Measurements from ENCODE around the gene MED27.
A peak's percentile ranks its signal among the peaks of the same experiment; 100 is the strongest.

The MED27 gene

GRCh38 chr9:131826966-131827525 is 252.6 kb downstream of the MED27 start:
- no peak for DNase-seq

DNA sequence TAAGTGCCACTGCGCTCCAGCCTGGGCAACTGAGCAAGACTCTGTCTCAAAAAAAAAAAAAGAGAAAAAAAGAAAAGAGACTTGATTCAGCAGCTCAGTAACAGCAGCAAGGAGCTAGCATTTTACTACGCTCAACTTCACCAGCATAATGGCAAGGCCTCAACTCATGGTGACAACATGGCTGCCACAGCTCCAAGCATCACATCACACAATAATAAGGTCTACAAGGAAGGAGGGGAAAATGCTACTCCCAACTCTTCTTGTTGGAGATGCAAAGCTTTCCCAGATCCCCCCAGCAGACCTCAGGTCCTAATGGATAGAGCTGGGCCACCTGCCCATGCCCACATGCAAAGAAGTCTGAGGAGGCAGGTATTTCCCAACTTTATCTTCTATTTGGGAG is 253.6 kb downstream of the MED27 start:
- no peak for DNase-seq

GRCh38 chr9:131824953-131825495 is 254.6 kb downstream of the MED27 start:
- DNase-seq, result no peak

GRCh38 chr9:131824155-131824594 is 255.5 kb downstream of the MED27 start:
- DNase-seq, result no peak

DNA sequence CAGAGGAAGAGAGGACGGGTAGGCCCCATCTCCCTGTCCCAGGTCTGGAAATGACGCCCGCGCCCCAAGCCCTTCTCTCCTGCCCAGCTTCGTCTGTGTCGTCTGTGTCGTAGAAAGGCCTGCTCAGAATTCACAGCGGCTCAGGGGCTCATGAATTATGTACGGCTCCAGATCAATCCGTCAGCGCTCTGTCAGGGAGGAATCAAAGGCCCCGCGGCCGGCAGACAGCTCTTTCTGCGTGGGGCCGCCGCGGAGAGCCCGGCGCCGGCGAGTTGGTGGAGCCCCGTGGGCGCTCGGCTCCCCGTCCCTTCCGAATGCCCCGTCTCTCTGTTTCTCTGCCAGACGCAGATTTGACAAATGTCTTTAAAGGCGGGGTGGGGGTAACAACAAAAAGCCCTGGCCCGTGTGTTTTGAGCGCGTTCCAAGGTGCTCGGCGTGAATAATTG is 255.9 kb downstream of the MED27 start:
- DNase-seq, result no peak

DNA sequence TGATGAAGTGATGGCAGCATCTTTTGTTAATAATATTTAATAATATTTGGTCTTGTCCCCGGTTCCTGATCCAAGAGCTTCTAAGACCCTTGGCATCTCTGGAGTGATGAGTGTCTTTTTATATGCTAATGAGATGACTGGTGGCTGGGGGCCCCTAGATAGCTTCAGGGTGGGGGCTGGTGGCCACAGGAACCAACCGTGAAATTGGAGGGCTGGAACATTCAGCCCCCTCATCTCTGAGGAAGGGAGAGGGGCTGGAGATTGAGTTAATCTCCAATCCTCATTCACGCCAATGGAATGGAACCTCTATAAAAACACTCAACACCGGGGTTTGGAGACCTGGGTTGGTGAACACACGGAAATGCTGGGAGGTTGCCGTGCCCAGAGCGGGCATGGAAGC is 261.6 kb downstream of the MED27 start:
- no peak for DNase-seq

GRCh38 chr9:131817627-131818026 is 262.0 kb downstream of the MED27 start:
- DNase-seq, result peak; percentile 85

DNA sequence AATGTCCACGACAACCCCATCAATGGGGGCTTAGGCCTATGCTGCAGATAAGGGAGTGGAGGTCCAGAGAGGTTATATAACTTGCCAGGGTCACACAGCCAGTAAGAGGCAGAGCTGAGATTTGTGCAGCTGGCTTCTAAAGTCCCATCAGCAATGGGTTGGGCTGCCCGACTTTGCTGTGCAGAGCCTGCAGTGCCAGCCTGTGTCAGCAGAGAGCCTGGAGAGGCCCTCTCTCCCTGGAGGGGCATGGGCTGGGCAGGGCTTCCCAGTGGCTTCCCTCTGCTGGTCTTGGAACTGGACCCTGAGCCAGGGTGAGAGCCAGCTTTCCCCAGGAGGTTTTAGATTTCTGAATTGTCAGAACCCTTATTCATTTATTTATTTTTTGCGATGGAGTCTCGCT is 262.6 kb downstream of the MED27 start:
- no peak for DNase-seq

DNA sequence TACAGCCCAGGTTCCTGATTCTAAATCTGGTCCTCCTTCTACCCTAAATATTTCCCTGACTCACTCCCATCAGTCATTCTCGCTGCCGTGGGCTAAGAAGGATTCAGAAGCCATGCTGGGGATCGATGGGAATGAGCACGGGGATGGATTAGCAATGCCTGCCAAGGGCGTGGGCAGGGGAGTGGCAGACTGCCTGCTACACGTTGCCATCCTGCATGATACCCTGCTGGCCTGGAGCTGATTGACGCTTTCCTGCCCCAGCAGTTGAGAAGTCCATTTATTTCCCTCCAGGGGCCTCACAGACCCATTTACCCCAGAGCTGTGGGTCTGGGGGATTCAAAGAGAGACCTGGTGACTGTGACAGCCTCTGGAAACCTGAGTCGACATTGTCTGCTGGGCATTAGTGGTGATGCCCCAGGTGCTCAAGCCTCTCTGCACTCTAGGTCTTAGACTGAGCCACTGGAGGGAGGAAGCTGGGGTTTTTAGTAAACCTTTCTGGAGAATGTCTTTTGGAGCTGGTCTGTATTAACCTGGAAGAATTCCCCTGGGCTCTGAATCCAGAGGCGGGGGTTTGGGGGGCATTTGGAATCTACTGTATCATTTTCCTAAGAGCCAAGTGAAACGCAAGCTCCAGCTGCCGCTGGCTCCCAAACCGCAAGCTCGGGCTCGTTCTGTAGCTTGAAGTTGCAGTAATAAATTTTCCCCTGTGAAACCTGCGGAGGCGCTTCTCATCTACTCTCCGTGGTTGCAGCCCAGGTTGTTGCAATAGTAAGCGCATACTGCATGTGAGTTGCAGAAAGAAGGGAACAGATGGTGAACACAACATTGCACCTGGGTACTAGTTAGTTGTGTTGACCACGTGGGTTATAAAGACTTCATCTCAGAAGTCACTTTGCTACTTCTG is 263.4 kb downstream of the MED27 start:
- DNase-seq, result no peak

DNA sequence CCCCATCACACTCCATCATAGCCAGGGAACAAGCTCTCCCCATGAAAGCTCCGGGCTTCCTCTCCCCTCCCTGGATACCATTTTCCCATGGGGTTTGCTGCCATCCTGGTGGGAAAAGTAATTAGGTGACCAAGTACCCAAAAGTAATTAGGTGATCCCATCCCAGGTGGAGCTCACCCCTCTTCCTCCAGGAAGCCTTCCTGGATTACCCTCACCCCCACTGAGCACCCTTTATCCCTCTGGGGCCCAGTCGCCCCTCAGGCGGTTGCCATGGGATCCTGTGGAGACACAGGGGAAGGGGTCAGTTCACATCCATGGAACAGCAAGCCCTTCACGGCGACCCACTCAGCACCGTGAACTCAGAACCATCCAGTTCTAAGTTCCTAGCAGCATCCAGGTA is 265.0 kb downstream of the MED27 start:
- DNase-seq, result no peak

- no peak for DNase-seq
These were observed 266.6 kb downstream of the MED27 start for GRCh38 chr9:131813116-131813515.

DNA sequence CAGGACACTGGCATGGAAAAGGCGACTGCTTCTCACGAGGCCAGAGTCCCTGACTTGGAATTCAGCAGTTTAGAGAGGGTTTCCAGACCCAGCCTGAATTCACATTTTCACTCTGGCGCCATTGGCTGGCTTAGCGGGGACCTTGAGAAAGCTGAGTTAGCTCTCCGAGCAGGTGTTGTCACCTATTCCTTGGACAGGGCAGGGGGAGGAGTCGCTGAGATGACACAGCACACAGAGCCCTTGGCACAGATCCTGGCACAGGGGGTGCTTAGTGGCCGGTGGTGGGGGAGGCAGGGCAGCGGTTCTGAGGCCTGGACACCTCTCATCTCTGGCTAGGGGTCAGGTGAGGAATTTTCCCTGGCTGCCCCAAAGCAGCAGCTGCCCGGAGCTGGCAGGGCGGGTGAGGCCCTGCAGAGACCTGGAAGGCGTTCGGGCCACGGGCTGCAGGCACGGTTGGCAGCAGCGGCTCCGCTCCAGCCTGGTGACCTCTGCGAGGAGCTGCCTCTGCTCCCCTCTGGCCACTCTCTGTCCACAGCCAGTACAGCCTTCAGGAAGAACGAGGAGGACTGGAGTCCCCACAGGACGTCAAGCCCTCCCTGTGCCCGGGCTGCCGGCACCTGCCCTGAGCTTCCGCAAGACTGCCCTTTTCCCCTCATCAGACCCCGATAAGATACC is 267.4 kb downstream of the MED27 start:
- DNase-seq, result no peak

DNA sequence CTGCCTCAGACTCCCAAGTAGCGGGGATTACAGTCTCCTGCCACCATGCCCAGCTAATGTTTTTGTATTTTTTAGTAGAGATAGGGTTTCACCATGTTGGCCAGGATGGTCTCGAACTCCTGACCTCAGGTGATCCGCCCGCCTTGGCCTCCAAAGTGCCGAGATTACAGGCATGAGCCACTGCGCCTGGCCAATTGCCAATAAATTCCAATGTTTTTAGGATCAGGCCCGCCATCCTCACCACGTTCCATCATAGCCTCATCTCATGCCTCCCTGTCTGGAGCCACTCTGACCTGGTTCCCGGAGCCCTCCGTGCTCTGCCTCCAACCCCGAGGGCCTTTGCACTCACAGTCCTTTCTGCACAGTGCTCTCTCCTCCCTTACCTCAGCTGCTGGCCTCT is 268.3 kb downstream of the MED27 start:
- DNase-seq, result no peak

- DNase-seq, result no peak
These were observed 269.1 kb downstream of the MED27 start for GRCh38 chr9:131810351-131811170.
